ENCODE data around the gene OGFRL1. TPM values are rescaled to one million over a fixed set of nuclear protein-coding genes. Genes with fewer than 3 reads are reported as not detected.

OGFRL1 gene
- total RNA-seq, result 10.6 and 32.7 TPM in 2 replicates

GRCh38 chr6:71288228-71289038 is at the start of gene OGFRL1:
OGFRL1 (plus strand) TSS chr6:71288811; CDS start chr6:71288937, 126 bp downstream.

All from nasal cavity respiratory epithelium epithelial cell of viscerocranial mucosa (primary cell).